Astrocyte (in vitro differentiated cells and primary cell): ENCODE measurements around the gene PRKCA. TPM values are rescaled to one million over a fixed set of nuclear protein-coding genes. Genes with fewer than 3 reads are reported as not detected.

Experiments used
- DNase-seq: peaks from one replicate; pipeline ENCODE4 v3.0.0-alpha.2; 2010; ENCODE audit warnings: low read depth
- FAIRE-seq: peaks from 2 replicates; lab custom pipeline; 2011; peaks lifted over from hg19 to GRCh38; lab: Jason Lieb, UNC
- H2AFZ ChIP-seq: 2 replicates; pipeline ENCODE4 v1.6.0; 2012; ENCODE audit warnings: low read depth, low read length, inconsistent platforms
- H3K27ac ChIP-seq: 2 replicates; pipeline ENCODE4 v1.5.1; 2011; ENCODE audit warnings: low read depth, low read length, inconsistent platforms
- H3K27me3 ChIP-seq: 2 replicates; pipeline ENCODE4 v1.6.0; 2011; ENCODE audit warnings: low read length, inconsistent platforms; ENCODE audit not compliant: insufficient read depth
- H3K36me3 ChIP-seq: 2 replicates; pipeline ENCODE4 v1.5.1; 2011; ENCODE audit warnings: low read length, inconsistent platforms; ENCODE audit not compliant: insufficient read depth
- H3K4me1 ChIP-seq: 2 replicates; pipeline ENCODE4 v1.5.1; 2011; ENCODE audit warnings: low read length, inconsistent platforms; ENCODE audit not compliant: insufficient read depth
- H3K4me2 ChIP-seq: 2 replicates; pipeline ENCODE4 v1.6.0; 2012; ENCODE audit warnings: low read length, inconsistent platforms
- H3K4me3 ChIP-seq: 2 replicates; pipeline ENCODE4 v1.5.1; 2011; ENCODE audit warnings: low read depth, mild to moderate bottlenecking, low read length, inconsistent platforms; ENCODE audit not compliant: insufficient read depth
- H3K79me2 ChIP-seq: 2 replicates; pipeline ENCODE4 v1.6.0; 2012; ENCODE audit warnings: mild to moderate bottlenecking, low read length, inconsistent platforms; ENCODE audit not compliant: insufficient read depth
- H3K9ac ChIP-seq: 2 replicates; pipeline ENCODE4 v1.6.0; 2012; ENCODE audit warnings: mild to moderate bottlenecking, low read length, inconsistent platforms
- H3K9me3 ChIP-seq: 2 replicates; pipeline ENCODE4 v1.5.1; 2012; ENCODE audit warnings: low read depth, mild to moderate bottlenecking, low read length, inconsistent platforms; ENCODE audit not compliant: insufficient read depth
- H4K20me1 ChIP-seq: 2 replicates; pipeline ENCODE4 v1.6.0; 2012; ENCODE audit warnings: low read length, inconsistent platforms; ENCODE audit not compliant: insufficient read depth
- H3K27ac Mint-ChIP-seq: one replicate; pipeline ENCODE4 v1.8.0; 2021; ENCODE audit warnings: mild to moderate bottlenecking, mixed read lengths; ENCODE audit not compliant: unreplicated experiment
- H3K27me3 Mint-ChIP-seq: one replicate; pipeline ENCODE4 v1.8.0; 2021; ENCODE audit warnings: low read depth, mixed read lengths; ENCODE audit not compliant: unreplicated experiment
- H3K36me3 Mint-ChIP-seq: one replicate; pipeline ENCODE4 v1.8.0; 2021; ENCODE audit warnings: low read depth, mixed read lengths; ENCODE audit not compliant: unreplicated experiment
- H3K4me1 Mint-ChIP-seq: one replicate; pipeline ENCODE4 v1.8.0; 2021; ENCODE audit warnings: low read depth, mixed read lengths; ENCODE audit not compliant: unreplicated experiment
- H3K4me3 Mint-ChIP-seq: one replicate; pipeline ENCODE4 v1.8.0; 2021; ENCODE audit warnings: mild to moderate bottlenecking, moderate library complexity, mixed read lengths; ENCODE audit not compliant: unreplicated experiment
- H3K9me3 Mint-ChIP-seq: one replicate; pipeline ENCODE4 v1.8.0; 2021; ENCODE audit warnings: mild to moderate bottlenecking, mixed read lengths; ENCODE audit not compliant: unreplicated experiment
- EZH2 ChIP-seq: IDR thresholded peaks from 2 replicates; pipeline ENCODE4 v1.6.1; 2012; ENCODE audit warnings: mild to moderate bottlenecking, low read length, inconsistent platforms; ENCODE audit not compliant: insufficient read depth
- total RNA-seq: library from RNA; stranded (reverse); gene quantifications from 2 replicates; pipeline ENCODE4 v1.2.1, GENCODE V29; 2021
- TF ChIP-seq, protein P1 (sequence below): IDR thresholded peaks from 2 replicates; pipeline ENCODE4 v1.5.1; 2011; ENCODE audit warnings: low read depth, mild to moderate bottlenecking, inconsistent platforms, low read length, moderate library complexity; ENCODE audit not compliant: insufficient read depth

PRKCA gene
- total RNA-seq, 1 donor from 2014 or later, result 49.9 TPM

DNA sequence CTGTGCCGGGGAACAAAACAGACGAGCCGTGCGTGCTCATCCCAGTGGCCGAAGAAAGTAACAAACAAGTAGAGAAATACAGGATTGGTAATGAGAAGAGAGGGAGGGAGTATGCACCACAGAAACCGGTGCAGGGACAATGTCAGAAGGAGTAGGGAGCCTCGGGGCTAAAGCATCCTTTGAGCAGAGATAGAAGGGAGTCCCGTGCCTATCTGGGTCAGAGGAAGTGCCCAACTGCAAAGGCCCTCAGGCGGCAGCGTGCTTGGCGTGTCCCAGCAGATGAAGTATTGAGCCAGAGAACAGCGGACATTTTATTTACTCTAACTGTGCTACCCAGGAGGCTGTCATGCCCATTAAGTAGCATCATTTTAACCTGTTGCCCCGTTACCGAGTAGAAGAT, 417.6 kb downstream of the PRKCA start:
- H3K36me3 ChIP-seq, result no peaks in the 10 kb centered on the region
- Mint-ChIP-seq H3K27me3 (no peaks in the 10 kb centered on the region), H3K4me1 (peaks cover 13% of the 10 kb centered on the region), H3K36me3 (no peaks in the 10 kb centered on the region), H3K4me3 (no peak overlapping the region), H3K27ac (no peak overlapping the region), H3K9me3 (no peaks in the 10 kb centered on the region)
- H3K4me1 ChIP-seq, result peaks cover 12% of the 10 kb centered on the region
- no peak overlapping the region for H3K9ac ChIP-seq
- H3K4me3 ChIP-seq, result no peak overlapping the region
- H3K79me2 ChIP-seq, result no peaks in the 10 kb centered on the region
- no peak for FAIRE-seq
- TF ChIP-seq, protein P1, sequence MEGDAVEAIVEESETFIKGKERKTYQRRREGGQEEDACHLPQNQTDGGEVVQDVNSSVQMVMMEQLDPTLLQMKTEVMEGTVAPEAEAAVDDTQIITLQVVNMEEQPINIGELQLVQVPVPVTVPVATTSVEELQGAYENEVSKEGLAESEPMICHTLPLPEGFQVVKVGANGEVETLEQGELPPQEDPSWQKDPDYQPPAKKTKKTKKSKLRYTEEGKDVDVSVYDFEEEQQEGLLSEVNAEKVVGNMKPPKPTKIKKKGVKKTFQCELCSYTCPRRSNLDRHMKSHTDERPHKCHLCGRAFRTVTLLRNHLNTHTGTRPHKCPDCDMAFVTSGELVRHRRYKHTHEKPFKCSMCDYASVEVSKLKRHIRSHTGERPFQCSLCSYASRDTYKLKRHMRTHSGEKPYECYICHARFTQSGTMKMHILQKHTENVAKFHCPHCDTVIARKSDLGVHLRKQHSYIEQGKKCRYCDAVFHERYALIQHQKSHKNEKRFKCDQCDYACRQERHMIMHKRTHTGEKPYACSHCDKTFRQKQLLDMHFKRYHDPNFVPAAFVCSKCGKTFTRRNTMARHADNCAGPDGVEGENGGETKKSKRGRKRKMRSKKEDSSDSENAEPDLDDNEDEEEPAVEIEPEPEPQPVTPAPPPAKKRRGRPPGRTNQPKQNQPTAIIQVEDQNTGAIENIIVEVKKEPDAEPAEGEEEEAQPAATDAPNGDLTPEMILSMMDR, result no peak
- no peak for TF ChIP-seq EZH2
- no peak overlapping the region for H2AFZ ChIP-seq
- H3K27me3 ChIP-seq, result no peaks in the 10 kb centered on the region
- no peak overlapping the region for H3K27ac ChIP-seq
- no peak for DNase-seq
- H4K20me1 ChIP-seq, result peaks cover 38% of the 10 kb centered on the region
- H3K9me3 ChIP-seq, result no peaks in the 10 kb centered on the region
- H3K4me2 ChIP-seq, result no peak overlapping the region

DNA sequence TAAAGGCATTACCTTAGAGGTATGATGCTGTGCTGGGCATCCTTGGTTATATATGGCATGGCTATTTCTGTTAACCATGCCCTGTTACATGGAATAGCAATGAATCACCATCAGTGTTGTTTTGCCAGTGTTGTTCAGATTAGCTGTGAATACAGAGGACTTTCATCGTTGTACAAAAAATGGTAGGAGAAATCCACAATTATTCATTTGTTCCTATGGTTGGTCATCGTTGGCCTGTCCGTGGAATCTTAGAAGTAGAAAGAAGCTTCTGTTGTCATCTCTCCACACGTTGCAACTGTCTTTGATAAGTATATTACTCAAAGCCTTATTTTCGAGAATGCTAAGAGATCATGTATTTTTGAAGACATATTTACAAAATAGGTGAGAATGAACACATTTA, 418.2 kb downstream of the PRKCA start:
- H3K4me1 Mint-ChIP-seq, result peaks cover 13% of the 10 kb centered on the region
- Histone ChIP-seq H3K27me3 (no peaks in the 10 kb centered on the region), H2AFZ (no peak overlapping the region), H3K36me3 (no peaks in the 10 kb centered on the region), H3K9ac (no peak overlapping the region), H3K4me3 (no peak overlapping the region), H3K4me2 (no peak overlapping the region), H3K27ac (no peak overlapping the region), H4K20me1 (peaks cover 35% of the 10 kb centered on the region), H3K9me3 (no peaks in the 10 kb centered on the region), H3K79me2 (no peaks in the 10 kb centered on the region), H3K4me1 (peaks cover 15% of the 10 kb centered on the region)
- FAIRE-seq, result no peak
- no peaks in the 10 kb centered on the region for H3K27me3 Mint-ChIP-seq
- no peak overlapping the region for H3K27ac Mint-ChIP-seq
- no peak overlapping the region for H3K4me3 Mint-ChIP-seq
- no peak for DNase-seq
- no peaks in the 10 kb centered on the region for H3K9me3 Mint-ChIP-seq
- TF ChIP-seq, protein P1, result no peak
- no peak for TF ChIP-seq EZH2
- no peaks in the 10 kb centered on the region for H3K36me3 Mint-ChIP-seq

DNA sequence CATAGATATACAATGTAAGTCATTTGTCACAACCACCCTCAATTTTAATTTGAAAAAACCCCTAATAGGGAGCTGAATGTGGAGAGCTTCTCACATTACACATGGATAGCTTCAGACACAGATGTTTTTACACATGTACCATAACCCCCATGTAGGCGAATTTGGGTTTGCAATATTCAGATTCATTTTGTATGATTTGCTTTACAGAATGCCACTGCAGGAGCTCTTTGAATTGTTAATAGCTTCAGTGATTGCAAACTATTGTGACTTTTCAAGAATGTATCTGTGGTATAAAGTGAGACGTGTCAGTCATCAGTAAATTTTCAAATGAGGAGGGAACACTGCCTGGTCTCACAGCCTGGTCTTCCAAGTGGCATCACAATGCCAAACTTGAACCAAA, 419.9 kb downstream of the PRKCA start:
- DNase-seq (no peak), FAIRE-seq (no peak)
- no peaks in the 10 kb centered on the region for H3K27me3 ChIP-seq
- H3K9ac ChIP-seq, result no peak overlapping the region
- no peak overlapping the region for H2AFZ ChIP-seq
- H3K9me3 ChIP-seq, result no peaks in the 10 kb centered on the region
- H3K27ac ChIP-seq, result no peak overlapping the region
- no peaks in the 10 kb centered on the region for H3K9me3 Mint-ChIP-seq
- H3K27ac Mint-ChIP-seq, result no peak overlapping the region
- H3K79me2 ChIP-seq, result peaks cover 2% of the 10 kb centered on the region
- peaks cover 26% of the 10 kb centered on the region for H4K20me1 ChIP-seq
- H3K4me3 ChIP-seq, result no peak overlapping the region
- no peaks in the 10 kb centered on the region for H3K36me3 Mint-ChIP-seq
- H3K4me1 Mint-ChIP-seq, result peaks cover 12% of the 10 kb centered on the region
- H3K4me3 Mint-ChIP-seq, result no peak overlapping the region
- no peaks in the 10 kb centered on the region for H3K36me3 ChIP-seq
- no peaks in the 10 kb centered on the region for H3K27me3 Mint-ChIP-seq
- TF ChIP-seq EZH2, result no peak
- TF ChIP-seq, protein P1, result no peak
- H3K4me1 ChIP-seq, result peaks cover 15% of the 10 kb centered on the region
- H3K4me2 ChIP-seq, result no peak overlapping the region
